Hematopoietic multipotent progenitor cell treated with erythropoietin and hydrocortisone succinate and interleukin-3 and kit ligand, for 8 days (in vitro differentiated cells): ENCODE measurements around the gene TPSG1.
"Not testable (repeated sequence)": the region's sequence is repeated elsewhere in the genome, so short reads cannot be mapped to it uniquely, and the experiment has no call there.

ENCODE experiments used
- DNase-seq: peaks from one replicate; pipeline ENCODE4 v3.0.0-alpha.2; 2015

Gene TPSG1

DNA sequence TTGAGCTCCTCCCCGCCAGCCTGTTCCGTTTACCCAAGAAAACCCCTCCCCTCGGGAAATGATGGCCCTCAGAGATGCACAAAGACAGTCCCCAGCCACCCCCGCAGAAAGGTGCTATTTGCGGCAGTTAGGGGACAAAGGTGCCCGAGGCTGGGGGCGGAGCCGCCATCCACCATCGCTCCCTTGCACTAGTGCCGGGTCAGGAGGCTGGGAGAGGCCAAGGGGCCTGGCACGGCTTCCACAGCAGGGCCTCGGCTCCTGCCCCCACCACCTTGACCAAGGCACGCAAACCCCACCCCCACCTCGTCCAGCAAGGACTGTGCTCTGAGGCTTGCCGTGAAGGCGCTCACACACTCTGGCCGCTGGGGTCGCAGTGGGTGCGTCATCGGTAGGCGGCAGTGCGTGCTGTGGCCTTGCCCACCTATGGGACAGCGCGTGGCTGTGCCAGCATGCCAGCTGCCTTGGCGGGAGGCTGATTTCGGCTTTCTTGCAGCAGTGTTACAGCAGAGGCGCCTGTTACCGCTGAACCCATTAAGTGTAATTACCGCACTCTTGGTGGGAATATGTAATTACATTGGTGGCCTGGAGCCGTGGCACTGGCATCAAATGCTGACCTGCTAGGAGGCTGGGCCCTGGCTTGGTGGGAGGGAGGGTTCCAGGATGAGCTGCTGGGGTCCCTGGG is 31.8 kb downstream of the TPSG1 start:
- no peak for DNase-seq

DNA sequence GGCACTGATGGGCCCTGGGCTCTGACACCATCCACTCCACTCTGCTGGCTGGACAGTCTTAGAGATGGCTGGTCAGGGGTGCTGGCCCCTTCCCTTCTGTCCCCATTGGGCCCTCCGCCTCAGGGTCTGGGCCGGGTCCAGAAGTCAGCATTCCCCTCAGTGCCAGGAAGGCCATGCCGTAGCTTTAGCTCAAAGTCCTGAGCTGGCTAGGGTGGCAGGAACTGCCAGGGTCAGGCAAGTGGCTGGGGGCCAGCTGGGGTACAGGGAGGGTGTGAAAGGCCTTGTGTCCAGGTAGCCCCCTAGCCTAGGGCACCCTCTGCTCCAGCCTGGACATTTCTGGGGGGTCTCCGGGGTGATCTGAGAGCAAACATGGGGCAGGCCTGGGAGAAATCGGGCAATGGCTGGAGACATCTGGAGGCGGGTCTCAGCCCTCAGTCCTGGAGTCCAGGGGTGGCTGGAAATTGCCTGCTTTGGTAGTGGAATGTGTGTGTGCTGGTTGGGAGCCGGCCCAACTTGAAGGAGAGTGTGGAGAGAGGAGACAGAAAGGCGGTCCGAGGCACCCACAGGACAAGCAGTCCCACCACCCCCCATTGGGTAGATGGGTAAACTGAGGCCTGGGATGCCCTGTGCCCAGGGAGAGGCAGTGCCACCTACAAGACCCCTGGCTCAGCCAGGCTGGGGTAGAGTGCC is 32.5 kb downstream of the TPSG1 start:
- no peak for DNase-seq

DNA sequence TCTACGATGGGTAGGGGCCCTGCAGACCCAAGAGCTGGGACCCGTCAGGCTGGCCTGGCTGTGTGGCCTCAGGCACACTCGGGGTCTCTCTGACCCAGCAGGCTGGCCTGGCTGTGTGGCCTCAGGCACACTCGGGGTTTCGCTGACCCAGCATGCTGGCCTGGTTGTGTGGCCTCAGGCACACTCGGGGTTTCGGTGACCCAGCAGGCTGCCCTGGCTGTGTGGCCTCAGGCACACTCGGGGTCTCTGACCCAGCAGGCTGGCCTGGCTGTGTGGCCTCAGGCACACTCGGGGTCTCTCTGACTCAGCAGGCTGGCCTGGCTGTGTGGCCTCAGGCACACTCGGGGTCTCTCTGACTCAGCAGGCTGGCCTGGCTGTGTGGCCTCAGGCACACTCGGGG is 34.3 kb downstream of the TPSG1 start:
- DNase-seq: not testable (repeated sequence)

DNA sequence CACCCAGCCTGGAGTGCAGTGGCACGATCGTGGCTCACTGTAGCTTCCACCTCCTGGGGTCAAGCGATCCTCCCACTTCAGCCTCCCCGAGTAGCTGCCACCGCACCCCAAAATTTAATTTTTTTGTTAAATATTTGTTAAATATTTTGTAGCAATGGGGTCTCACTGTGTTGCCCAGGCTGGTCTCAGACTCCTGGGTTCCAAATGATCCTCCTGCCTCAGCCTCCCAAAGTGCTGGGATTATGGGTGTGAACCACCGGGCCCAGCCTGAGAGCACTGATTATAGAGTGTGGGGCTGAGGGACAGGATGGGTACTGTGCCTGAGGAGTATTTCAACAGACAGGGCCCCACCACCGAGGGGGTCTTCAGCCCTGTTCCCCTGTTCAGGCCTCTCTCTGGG is 35.6 kb downstream of the TPSG1 start:
- no peak for DNase-seq

DNA sequence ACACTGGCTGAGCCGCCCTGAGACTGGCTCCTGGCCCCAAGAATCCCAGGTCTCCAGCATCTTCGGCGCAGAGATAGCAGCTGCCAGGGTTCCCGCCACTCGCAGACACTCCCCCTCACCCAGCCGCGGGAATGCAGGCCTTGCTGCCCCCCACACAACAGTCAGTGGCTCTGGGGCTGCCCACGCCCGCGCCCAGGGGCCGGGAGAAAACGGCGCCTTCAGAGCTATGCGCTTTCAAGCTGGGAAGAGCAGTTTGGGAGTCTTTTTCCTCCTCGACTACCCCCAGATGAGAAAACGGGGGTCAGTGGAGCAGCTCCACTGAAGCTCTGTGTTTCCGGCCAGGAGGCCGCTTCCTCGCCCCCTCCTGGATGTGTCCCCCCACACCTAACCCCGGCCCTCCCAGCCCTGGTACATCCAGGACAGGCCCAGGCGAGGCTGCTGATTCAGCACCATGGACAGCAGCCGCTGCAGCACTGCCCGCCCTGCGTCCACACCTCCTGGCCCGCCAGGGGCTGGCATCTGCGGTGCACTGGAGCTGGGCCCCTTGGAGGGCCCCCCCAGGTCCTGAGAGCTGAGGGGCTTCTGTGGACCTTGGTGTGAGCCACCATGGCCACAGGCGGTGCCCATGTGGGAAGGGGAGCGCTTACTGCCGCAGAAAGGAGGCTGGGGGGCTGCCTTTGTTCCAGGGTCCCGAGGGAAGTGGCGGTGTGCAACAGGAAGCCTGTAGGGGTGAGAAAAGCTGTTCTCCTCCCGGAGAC is 36.5 kb downstream of the TPSG1 start:
- DNase-seq: peak; percentile 45

DNA sequence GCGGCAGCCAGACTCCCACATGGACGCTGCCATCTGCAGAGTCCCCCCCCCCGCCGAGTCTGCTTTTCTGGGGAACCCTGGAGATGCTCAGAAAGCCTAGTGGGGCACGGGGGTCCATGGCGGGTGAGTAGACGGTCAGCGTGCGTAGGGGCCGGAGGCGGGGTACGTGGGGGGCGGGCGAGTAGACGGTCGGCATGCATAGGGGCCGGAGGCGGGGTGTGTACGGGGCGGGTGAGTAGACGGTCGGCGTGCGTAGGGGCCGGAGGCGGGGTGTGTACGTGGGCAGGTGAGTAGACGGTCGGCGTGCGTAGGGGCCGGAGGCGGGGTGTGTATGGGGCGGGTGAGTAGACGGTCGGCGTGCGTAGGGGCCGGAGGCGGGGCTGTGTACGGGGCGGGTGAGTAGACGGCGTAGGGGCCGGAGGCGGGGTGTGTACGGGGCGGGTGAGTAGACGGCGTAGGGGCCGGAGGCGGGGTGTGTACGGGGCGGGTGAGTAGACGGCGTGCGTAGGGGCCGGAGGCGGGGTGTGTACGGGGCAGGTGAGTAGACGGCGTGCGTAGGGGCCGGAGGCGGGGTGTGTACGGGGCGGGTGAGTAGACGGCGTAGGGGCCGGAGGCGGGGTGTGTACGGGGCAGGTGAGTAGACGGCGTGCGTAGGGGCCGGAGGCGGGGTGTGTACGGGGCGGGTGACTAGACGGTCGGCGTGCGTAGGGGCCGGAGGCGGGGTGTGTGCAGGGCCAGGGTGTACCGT is 39.4 kb downstream of the TPSG1 start:
- DNase-seq: not testable (repeated sequence)

DNA sequence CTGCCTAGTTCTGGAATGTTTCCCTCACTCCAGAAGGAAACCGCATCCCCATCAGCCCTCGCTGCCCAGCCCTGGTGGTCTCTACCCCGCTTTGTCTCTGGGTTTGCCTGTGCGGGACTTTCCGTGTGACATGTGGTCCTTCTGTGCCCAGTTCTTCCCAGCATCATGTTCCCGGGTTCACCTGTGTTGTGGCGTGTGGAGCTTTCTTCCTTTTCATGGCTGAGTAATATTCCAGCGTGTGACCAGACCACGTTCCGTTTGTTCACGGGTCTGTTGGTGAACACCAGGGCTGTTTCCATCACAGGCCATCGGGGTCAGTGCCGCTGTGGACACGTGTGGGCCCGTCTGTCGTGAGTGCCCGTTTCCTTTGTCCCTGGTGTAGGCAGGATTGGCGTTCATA is 40.1 kb downstream of the TPSG1 start:
- no peak for DNase-seq

DNA sequence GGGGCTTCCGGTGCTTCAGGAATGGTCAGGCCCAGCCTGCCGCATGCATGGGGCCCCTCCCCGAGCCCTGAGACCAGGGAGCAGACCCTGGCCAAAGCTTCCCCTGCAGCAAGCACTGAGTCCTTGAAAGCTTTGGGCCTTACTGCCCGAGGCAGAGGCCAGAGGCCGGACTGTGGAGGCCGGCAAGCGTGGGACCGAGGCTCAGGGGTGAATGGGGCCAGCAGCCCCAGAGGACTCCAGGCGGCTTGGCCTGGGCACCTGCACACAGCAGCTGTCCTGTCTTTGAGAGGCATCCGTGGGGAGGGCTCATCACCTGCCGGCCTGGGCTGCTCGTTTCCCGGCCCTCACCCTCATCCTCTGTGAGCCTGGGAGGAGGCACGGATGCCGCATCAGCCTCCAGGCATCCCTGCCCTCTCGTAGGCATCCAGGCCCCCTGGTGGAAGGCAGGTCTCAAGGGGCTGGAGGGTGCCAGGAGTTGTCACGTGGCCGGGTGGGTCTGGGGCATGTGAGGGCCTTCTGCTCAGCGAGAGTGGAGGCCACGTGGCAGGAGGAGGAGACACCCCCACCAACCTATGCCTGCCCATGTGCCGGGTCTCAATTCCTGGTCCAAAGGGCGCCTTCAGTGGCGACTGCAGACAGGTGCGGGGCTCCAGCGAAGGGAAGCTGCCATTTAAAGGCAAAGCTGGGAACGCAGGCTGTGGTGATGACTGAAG is 40.8 kb downstream of the TPSG1 start:
- no peak for DNase-seq

DNA sequence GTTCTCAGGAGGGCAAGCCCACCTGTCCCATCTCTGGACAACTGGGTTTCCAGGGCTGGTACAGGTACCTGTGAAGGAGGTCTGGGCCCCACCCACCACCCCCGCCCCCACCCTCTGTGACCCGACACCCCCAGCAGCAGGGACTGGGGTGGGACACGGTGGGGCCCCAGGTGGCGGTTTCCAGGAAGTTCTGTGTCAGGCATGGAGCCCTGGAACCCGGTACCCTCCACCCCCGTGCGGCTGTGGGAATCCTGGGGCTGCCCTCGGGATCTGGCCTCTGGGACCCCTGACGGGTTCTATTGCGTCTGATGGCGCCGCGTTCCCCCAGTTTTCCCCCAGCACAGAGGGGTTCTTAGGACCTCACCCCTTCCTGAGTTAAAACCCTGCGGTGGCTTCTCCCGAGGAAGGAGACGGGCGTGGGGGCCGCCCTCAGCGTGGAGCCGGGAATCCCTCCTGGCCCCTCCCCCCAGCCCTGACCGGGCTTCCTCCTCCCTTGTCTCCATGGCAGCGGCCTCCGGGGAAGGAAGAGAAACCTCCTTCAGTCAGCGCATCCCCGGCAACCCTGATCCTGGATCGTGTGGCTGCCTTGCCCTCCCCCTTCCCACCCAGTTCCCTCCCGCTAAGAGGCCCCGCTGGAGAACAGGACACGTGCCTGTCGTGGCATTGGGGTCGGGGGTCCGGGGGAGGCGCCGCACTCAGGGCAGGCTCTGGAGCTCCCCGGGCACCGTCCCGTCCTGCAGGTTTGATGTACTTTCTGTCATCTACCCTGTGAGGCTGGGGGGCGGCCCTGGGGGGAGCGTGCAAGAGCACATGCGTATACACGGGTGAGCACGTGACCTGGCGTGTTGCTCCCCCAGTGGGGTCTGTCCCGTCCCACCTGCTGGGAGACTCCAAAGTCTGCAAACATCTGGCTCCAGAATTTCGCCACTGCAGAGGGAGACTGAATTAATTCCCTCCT is 41.8 kb downstream of the TPSG1 start:
- DNase-seq: no peak

DNA sequence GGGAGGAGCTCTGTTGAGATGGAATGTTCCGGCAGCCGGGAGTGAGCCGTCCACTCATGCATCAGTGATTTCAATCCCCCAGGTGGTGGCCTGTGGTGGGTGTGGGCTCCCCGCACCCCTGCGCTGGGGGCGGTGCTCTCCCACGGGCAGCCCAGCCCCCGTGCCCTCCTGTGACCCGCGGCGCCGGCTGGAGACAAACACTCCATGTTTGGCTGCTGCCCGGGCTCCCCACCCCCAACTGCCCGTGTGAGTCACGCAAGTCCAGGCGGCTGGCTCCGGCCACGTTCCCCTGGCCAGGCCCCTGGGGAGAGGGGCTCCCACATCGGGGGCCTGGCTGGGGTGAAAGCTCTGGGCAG is 42.8 kb downstream of the TPSG1 start:
- DNase-seq: no peak

DNA sequence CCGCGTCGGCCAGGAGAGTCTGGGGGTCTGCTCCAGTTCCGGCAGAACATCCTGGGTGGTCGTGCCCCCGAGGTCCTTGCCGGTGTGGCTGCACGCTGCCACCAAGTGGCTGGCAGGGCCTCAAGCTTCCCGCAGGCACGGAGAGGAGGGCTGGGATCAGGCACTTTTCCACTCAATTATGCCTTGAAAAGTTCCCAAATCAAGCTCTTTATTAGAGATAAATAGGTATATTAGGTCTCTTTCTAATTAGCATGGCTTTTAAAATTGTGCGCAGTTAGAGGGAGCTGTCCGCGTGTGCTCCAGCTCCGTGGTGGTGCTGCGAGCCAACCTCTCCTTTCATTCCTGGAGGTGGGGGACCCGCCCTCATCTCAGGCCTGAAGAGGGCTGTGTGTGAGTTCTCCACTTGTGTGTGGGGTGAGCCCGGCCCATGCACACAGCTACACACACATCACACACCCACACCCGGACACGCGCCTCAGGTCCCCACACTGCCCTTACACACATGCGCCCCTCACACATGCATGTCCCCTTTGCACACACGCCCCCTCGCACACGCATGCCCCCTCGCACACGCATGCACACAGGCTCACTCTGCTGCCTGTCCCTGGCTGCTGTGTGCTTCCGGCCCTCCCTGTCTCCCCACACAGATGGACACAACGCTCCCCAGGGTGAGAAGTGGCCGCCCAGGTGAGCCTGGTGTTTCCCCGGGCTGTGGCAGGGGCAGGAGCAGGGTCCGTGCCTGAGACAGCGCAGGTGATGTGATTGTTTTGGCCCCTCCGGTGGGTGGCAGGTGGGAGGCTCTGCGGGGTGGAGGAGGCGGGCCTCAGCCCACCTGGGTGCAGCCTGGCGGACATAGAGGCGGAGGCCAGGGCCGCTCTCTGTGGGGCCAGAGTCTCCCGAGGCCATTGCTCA is 43.4 kb downstream of the TPSG1 start:
- no peak for DNase-seq

DNA sequence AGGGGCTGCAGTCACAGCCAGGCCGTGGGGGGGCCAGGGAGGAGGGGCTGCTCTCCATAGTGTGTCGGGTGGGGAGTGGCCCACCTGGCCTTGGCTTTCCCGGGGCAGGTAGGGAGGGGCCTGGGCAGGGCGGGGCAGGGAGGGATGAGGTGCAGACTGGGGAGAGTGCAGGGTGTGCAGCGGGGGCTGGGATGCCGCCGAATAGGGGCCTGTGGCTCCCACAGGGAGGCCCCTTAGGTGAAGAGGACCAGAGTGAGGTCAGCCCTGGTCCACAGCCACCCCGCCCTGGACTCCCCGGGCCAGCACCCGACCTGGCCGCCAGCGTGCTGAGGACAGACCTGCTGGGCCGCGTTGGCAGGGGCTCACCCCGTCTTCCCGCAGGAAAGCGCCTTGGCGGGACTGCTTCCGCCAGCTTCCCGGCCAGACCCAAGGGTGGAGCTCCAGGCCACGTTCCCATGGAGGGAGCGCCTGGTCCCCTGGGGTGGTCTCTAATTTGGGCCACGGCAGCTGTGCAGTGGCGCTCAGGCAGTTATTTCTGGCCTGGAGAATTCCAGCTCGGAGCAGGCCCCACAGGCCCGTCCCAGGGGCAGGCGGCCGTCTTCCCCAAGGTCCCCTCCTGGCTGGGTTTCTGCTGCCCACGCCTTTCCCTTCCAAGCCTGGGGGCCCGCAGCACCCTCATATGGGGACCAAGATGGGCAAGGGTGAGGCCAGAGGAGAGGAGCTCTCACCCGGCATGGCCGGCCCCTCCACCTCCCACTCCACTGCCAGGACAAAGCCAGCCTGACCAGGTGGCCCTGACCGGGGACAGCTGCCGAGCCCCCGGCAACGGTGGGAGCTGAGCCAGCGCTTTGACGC is 44.3 kb downstream of the TPSG1 start:
- no peak for DNase-seq

DNA sequence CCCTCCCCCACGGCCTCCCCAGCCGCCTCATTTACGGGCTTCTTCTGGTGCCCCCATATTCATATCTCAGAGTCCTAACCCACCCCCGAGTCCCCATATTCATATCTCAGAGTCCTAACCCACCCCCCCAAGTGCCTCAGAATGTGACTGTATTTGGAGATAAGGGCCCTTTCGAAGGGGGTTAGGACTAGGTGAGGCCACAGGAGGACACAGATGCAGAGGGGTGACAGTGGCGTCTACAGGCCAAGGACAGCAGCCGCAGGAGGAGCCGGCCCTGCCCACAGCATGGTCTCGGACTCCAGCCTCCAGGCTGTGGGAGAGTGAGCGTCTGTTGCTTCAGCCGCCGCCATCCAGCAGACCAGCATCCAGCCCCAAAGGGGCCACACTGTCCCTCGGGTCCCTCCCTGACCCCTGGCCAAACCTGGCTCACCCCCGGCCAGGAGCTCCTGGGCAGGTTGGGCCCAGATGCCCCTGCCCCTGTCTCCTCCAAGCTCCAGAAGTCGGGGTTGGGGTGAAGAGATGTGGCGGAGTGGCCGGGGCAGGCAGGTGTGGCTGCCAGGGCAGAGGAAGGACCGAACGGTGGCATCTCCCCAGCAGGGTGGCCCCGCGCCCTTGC is 46.7 kb downstream of the TPSG1 start:
- DNase-seq: no peak

DNA sequence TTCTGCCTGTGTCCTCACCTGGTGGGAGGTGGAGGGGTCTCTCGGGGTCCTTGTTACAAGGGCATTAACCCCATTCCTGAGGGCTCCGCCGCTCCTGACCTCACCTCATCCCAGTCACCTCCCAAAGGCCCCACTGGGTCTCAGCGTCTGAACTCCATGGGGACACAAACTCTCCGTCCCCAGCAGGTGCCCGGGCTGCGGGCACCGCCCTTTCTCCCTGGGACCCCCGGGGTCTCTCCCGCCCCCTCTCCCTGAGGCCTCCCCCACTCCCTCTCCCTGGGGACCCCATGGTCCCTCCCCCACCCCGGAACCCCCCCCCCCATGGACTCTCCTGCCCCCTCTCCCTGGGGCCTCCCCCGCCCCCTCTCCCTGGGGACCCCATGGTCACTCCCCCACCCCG is 47.3 kb downstream of the TPSG1 start:
- DNase-seq: no peak

DNA sequence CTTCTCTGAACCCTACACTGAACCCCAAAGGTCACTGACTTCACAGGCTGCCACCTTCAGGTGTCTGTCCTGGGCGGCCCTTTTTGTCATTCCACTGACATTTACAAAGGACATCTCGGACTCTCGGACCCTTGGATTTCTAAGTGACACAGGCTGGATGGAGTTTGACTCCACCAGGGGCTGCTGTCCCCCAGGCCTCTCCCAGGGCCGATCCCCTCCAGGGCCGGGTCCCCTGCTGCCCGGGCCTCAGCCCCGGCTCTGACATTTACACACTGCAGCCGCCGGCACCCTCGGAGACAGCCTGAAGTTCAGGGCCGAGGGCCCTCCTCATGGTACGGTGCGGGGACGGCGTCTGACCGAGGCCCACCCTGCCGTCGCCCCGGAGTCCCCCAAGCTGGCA is 48.0 kb downstream of the TPSG1 start:
- DNase-seq: no peak

DNA sequence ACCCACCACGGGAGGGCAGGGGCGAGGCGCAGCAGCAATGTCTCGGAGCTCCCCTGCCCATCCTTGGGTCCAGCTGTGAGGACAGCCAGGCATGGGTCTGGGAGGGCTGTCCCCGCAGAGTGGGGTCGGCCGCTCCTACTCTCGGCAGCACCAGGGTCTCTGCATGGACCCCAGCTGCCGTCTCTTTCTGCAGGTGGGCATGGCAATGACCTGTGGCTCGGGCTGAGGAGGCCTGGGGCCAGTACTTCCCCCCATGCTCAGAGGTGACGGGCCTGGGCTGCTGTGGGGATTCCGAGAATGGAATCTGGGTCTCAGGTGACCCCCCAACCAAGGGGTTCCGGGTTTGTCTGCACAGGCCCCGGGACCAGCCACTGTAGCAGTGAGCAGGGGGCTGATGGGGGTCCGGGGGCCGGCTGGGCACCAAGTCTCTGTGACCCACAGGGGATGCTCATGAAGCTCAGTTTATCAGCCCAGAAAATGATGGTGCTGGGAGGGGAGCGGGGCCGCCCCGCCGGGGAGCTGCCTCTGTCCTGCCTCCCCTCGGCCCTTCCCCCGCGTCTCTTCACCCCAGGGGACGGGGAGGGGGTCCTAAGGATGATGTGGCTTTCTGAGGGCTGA is 48.7 kb downstream of the TPSG1 start:
- no peak for DNase-seq

DNA sequence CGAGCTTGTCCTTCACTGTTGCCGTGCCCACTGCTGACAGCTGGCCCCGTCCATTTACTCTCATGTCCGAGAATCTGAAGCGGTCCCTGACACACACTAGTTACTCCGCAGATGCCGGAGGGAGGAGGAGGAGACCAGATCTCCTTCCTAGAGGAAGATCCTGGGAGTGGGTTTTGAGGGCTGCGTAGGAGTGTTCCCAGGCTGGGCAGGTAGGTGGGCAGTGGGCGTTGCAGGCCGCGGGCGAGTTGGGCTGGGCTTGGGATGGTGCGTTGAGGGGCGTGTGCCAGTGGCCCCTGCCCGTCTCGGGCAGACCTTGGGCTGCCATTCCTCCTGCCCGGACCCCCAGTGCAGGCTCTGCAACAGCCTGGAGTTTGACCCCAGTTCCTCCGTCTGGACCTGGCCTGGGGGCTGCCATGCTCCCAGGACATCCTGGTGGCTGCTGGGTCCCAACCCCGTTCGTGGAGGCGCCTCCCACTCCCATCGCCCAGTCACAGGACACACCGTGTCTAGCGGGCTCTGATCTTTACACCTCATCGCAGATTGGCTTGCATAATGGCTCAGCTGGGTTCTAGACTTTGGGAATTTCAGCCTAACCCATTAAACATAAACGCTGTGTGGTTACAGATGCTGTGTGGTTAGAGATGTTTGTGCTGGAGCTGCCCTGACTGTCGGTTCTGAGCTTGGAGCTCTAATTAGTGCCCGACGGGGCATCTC is 49.3 kb downstream of the TPSG1 start:
- DNase-seq: no peak
